ENCODE results near the gene PRR23E. TPM values are rescaled to one million over a fixed set of nuclear protein-coding genes. Genes with fewer than 3 reads are reported as not detected.

Gene PRR23E
- polyA plus RNA-seq, 4 donors, result 0.42 TPM; not detected in 3

DNA sequence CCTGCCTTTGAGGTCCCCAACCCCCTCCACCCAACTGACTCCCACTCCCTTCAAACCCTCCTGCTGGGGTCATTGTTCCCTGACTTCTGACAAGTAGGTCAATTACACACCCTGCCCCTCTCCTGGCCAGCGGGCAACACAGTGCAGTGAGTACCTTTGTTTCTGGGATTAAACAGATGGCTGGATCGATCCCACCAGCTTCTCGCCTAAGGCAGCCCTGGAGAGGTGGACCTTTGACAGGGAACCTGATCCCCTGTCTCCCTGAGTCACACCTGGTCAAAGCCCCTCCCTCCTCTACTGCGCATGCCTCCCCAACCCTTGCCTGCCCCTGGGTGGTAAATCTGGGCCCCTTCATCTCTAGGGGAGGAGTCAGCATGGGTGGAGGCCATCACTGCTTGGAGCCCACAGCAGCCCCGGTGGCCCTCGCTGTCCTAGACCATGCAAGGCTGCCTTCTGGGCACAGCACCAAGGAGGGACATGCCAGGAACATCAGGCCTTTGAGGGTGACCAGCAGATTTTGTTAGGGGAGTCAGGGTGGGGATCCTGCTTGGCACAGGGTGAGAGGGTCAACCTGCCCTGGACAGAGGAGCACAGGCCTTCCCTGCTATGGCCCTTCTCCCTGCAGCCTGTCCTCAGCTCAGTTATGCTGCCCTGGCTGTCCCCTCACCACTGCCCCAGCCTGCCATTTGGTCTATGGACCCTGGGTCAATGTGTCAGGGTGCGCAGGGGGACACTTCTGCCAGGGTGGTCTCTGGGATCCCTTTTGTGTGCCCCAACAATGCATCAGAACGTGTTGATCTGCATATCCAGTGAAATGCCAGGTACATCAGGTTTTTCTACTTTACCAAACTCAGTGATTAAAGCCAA lies 9.8 kb upstream of the PRR23E start:
- DNase-seq (ENCODE audit: low read depth in 4 of 4, low spot score in 3 of 4), result no peak

DNA sequence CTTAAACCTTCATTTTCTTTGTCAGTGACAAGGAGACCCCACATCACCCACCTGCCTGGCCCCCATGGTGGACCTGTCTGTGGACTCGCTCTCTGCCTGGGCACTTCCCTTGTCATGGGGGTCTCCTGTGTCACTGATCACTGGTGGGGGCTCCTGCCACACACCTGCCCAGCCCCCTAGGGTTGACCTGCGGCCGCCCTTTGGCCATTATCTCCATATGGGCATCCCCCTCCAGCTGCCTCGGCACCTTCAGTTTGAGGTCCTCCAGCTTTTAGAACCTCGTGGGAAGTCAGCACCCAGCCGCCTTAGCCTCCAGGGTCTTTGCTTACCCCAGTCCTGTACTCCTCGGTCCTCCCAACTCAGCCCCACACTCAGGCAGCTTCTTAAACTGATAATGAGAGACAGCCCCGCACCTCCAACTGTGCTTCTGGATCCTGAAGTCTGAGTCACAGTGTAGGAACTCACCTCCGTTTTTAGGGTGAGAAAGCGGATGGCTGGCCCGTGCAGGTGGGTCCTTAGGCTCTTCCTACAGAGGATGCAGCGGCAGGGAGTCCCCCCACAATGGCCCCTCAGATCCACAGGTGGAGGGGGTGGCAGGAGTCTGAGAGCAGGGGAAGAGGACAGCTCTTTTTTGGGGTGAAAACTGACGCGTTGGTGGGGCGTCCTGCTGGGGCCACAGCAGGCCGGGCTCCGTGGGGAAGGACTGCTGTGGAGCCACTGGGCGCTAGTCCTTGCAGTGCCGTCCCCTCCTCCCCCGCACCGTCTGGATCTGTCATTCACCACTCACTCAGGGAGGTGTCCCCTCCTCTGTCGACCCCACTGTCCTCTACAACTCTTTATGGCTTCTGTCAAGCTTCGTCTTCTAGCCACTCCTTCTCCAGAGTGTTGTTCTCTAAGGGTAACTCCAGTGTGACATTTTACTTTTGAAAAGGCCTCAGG lies 8.7 kb upstream of the PRR23E start:
- DNase-seq (ENCODE audit: low read depth in 4 of 4, low spot score in 3 of 4), result no peak

DNA sequence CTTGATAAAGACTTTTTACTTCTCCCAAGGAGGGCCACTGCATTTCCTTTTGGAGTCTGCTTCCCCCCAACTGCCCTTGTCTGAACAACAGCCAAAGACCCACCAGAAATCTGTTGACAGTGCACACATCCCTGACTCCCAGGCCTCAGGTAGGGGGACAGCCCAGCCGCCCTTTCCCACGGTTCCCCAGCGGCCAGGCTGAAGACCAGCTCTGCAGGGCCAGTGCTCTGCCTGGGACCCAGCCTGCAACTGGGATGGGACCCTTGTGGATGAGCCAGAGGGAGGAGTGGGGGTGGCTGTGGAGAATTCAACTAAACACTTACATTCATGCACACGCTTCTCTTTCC lies 8.1 kb upstream of the PRR23E start:
- no peak for DNase-seq (ENCODE audit: low read depth in 4 of 4, low spot score in 3 of 4)

DNA sequence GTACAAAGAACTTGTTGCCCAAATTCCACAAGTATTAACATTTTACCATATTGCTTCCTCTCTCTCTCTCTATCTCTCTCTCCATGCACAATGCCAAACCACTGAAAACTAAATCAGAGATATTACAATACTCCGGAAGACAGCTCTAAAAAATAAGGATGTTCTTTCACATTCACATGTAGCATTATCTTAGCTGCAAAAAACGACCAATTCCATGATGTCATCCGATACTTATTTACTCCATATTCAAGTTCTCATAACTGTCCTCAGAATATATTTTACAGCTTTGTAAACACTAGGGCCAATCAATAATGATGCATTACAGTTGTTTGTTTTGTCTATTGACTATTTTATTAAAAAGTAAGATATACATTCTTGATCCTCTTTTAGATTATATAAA lies 7.7 kb upstream of the PRR23E start:
- no peak for DNase-seq (ENCODE audit: low read depth in 4 of 4, low spot score in 3 of 4)

DNA sequence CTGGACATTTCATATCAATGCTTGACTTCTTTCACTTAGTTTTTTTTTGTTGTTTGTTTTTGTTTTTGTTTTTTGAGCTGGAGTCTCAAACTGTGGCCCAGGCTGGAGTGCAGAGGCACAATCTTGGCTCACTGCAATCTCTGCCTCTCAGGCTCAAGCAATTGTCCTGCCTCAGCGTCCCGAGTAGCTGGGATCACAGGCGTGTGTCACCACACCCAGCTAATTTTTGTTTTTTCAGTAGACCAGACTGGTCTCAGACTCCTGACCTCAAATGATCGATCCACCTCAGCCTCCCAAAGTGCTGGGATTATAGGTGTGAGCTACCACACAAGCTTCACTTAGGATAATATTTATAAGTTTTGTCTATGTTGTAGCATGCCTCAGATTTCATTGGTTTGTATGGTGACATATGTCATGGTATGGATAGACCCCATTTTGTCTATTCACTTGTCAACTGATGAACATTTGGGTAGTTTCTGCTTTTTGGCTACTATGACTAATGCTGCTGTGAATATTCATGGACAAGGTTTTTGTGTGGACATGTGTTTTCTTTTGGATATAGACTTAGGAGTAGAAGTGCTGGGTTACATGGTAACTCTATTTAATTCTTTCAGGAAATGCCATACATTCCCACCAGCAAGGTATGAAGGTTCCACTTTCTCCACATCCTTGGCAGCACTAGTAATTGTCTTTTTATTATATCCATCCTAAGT lies 6.8 kb upstream of the PRR23E start:
- no peak for DNase-seq (ENCODE audit: low read depth in 4 of 4, low spot score in 3 of 4)

DNA sequence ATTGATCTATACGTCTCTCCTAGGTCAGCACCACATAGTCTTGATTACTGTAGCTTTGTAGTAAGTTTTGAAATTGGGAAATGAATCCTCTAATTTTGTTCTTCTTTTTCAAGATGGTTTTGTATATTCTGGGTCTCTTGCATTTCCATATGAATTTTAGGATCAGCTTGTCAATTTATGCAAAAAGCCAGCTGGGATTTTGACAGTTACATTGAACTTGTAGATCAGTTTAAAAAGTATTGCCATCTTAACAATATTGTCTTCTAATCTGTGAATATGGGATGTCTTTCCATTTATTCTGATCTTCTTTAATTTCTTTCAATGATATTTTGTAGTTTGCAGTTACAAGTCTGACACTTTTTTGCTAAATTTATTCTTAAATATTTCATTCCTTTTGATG lies 5.6 kb upstream of the PRR23E start:
- no peak for DNase-seq (ENCODE audit: low read depth in 4 of 4, low spot score in 3 of 4)

DNA sequence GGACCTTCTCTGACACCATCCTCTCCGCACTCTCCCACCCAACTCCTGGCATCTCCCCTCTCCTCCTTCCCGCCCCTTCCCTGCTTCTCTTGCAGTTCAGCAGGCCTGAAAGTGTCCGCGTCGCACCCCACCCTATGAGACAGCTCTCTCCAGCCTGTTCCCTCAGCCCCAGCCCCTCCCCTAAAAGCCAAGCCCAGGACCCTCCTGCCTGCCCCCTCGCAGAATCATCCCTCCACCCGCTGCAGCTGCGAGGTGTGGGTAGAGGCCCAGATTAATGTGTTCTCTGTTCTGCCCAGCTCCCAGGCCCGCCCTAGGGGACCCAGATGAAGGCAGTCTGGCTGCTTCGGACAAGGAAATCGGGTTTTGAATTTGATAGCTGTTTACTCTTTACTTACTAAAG lies 410 bp downstream of the PRR23E start:
- DNase-seq (ENCODE audit: low read depth in 4 of 4, low spot score in 3 of 4), result no peak

DNA sequence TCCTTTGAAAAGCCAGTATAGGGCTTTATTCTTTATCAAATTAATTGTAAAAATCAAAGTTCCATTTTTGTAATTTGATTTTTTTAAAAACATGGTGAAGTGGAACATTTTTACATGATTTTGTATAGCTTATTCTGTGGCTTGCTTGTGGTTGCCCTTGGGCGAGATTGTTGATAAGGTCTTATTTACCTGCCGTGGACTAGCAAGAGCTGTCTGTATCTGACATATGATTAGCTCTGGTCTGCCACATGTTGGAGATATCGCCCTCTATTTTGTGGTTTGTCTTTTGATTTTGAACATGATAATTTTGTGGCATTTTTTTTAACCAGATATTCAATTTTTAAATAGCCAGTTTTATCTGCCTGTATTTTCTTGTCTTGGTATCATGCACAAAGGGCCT lies 844 bp downstream of the PRR23E start:
- DNase-seq (ENCODE audit: low read depth in 4 of 4, low spot score in 3 of 4), result no peak

DNA sequence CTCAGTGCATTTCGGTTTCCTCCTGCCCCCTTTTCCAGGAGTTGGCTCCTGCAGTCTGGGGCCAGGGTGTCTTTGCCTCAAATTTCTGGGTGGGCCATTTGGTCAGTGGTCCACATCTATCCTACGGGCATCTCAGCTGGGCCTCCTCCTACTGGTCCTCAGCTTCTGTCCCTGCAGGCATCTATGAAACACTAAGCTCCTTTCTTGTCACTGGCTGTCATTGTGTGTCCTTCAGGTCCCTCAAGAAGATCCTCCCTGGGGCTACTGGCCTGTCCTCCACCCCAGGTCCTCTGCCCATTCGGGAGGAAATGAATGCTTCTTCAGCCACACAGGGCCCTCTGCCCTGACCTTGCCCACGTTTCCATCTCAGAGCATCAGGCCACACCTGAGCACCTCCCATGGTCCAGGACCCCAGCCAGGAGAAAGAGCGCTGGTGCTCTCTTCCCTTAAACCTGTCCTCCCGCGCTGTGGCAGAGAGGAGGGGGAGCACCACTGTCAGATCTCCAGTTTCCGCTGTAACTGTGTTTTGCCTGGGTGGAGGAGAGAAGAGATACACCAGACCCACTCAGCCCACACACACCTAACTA lies 1.8 kb downstream of the PRR23E start:
- no peak for DNase-seq (ENCODE audit: low read depth in 4 of 4, low spot score in 3 of 4)

DNA sequence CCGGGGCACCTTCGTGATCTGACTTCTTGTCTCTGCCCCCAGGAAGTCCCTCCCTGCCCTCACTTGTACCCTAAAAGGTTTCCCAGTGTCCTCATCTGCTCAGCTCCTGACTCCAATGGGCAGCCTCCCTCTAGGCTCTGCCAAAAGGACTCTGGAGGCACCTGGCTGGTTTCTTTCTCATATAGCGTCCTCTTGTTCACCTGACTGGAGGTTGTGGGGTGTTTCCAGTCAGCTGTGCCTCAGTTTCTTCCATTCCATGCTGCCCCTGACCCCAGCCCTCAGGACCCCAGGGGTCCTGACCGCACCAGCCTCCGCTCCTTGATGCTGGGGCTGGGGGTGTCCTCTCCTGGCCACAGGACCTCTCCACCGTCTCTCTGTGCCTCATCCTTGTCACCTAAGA lies 2.5 kb downstream of the PRR23E start:
- DNase-seq (ENCODE audit: low read depth in 4 of 4, low spot score in 3 of 4), result no peak

DNA sequence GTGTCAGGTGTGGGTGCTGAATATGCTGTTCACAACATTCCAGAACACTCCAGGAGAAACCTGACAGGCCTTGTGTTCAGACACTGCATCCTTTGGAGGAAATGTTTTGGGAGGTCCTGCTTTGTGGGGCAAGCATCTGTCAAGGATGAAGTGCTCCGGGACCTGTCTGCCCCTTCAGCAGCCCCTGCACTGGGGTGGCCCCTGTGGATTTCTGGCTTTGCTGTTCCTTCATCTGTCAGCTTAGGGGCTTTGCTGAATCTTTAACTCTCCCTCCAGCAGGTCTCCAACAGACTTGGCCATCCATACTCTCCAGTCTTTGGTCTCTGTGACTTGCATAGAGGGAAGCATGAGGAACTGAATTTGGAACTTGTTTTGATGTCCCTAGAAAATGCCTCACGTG lies 3.1 kb downstream of the PRR23E start:
- DNase-seq (ENCODE audit: low read depth in 4 of 4, low spot score in 3 of 4), result no peak

DNA sequence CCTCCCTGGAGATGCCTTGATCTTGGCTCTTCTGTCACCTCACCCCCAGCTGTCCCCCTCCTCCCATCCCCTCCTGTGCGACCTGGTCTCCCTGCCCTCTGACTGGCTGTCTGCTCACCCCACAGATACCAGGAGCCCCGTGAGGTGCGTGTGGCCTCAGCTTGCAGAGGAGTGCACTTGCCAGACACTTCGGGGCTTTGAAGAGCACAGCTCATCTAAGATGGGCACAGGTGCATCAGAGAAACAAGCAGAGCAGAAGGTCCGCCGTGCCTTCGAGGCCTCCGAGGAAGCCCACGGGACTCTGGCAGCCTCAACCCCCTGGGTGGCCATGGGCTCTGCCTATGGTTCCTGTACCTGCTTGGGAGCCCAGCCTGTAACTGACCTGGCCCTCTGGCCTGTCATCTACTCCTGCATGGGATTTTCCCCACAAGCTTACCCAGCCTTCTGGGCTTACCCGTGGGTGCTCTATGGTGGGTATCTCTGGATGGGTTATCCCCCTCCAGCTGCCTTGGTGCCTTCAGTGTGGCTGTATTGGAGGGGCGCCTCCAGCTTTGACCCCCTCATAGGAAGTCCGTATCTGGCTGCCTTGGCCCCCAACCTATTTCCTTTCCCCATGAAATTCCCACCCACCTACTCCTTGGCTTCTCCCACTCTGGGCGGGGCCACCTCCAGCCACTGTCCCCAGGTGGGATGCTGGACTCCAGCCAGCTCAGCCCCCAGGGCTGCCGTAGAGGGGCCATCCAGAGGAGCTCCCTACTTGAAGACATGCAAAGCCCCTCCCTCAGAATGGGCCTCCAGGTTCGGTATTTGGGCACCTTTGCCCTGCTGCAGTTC lies 3.8 kb downstream of the PRR23E start:
- DNase-seq (ENCODE audit: low read depth in 4 of 4, low spot score in 3 of 4), result no peak

DNA sequence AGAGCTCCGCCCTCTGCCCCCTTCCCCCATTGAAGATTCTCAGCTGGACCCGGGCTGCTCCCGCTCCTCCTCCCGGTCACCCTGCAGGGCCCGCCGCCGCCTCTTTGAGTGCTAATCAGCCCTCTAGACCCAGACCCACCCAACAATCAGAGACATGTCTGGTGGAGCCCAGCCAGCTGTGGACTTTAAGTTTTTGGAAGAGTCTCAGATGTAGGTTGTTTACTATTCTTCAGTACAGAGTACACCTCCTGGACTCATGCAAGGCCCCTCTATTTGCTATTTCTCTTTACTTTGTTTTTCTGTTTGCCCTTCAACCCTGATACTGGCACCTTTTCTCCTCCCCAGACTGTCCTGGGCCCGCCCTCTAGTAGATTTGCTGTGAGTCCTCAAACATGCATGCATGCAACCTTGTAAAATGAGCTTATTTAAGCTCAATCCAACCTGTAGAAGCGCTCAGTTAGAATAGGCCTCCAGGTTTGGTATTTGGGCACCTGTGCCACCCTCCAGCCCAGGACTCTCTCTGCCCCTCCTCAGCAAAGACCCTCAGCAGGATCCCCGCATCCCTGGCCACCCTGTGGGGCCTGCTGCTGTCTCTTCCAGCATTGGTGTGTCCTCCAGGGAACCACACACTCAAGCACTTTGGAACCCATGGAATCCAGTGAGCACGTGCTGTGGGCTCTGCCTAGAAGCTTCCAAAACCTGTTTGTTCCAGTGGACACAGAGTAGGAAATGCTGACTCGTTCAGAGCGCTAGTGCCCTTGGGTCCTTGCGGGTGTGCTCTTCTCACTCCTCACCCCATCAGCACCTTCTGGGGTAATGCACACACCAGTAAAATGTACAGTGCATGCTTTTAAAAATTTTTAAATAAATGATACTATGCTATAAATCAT lies 4.6 kb downstream of the PRR23E start:
- DNase-seq (ENCODE audit: low read depth in 4 of 4, low spot score in 3 of 4), result no peak

DNA sequence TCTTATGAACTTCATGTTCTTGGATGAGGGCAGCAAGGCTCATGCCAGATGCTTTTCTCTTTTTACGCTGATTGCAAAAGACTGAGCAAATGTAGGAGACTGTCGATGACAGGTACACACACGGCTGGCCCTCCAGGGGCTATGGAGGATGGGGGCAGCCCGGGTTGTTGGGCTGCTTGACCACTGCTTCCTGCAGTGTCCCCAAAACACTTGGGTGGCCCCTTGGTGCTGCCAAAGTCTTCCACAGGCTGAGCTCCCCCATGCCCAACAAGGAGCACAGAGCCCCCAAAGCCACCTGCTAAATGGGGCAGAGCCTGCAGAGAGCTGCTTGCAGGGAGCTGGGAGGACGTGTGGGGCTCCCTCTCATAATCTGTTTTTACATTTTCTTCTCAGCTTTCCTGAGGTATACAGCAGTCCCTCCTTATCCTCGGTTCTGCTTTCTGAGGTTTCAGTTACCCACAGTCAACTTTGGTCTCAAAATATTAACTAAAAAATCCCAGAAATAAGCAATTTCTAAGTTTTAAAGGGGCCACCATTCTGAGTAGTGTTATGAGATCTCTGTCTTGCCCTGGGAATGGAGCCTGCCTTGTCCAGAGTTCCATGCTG lies 7.3 kb downstream of the PRR23E start:
- no peak for DNase-seq (ENCODE audit: low read depth in 4 of 4, low spot score in 3 of 4)

DNA sequence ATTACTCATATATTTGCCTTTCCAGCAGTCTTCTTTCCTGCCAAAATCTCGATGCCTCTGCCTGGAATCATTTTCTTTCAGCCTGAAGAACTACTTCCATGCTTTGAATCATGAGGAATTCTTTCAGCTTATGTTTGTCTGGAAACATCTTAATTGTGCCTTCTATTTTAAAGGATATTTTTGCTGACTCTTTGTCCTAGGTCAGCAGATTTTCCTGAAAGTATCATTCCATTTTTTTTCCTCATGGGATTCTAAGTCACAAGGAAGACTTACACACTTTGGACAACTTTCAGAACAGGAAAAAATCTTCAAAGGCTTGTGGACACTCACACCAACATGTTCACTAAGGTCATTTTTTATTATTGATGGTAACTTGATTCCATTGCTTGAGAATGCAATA lies 10.1 kb downstream of the PRR23E start:
- DNase-seq (ENCODE audit: low read depth in 4 of 4, low spot score in 3 of 4), result no peak

DNA sequence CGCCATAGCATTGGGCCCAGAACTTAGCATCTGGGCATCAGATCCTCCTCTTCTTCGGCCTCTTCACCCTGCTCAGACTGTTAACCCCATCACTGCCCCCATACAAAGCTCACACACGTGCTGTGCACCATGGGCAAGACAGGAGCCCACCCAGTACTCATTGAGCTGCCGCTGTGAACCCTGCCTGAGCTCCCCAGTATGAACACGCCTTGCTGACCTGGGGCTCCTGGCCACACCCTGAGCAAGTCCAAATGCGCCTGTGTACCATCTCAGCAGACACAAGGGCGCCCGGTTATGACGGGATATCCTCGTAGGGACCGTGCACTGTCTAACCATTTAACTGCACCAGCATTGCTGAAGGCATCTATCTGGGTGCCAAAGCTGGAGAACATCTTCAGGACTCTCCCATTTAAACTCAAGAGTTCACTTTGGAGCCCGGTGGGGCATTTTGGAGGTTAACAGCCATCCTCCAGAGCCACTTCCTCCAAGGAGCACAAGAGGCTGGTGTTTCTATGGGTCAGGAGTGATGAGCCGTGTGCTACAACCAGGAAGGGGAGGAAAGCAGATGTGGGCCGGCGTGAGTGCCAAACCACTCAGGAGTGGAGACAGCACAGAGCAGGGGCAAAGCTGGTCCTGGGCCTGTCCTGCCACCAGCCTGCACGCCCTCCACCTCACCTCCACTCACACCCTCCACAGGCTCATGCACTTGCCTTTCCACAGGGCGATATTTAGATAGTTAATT lies 12.1 kb downstream of the PRR23E start:
- DNase-seq (ENCODE audit: low read depth in 4 of 4, low spot score in 3 of 4), result no peak

DNA sequence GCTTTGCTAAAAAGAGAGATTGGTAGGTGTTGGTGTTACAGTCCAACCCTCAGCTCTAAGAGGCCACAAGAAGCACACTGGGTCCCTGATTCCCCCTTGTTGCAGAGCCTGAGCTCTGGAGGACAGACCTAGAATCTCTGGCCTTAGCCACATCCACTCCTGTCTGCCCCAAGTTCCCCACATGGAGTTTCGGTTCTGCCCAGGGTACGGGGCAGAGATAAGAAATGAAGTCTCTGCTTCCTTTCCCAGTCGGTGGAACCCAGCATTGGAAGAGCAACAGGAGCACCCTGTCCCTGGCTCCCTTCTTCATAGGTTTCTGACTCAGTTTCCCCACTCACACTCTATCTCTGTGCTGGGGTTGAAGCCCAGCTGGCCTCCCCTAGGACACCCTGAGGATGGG lies 13.2 kb downstream of the PRR23E start:
- no peak for DNase-seq (ENCODE audit: low read depth in 4 of 4, low spot score in 3 of 4)
